ENCODE data around the gene RPL13A.

Gene RPL13A

DNA sequence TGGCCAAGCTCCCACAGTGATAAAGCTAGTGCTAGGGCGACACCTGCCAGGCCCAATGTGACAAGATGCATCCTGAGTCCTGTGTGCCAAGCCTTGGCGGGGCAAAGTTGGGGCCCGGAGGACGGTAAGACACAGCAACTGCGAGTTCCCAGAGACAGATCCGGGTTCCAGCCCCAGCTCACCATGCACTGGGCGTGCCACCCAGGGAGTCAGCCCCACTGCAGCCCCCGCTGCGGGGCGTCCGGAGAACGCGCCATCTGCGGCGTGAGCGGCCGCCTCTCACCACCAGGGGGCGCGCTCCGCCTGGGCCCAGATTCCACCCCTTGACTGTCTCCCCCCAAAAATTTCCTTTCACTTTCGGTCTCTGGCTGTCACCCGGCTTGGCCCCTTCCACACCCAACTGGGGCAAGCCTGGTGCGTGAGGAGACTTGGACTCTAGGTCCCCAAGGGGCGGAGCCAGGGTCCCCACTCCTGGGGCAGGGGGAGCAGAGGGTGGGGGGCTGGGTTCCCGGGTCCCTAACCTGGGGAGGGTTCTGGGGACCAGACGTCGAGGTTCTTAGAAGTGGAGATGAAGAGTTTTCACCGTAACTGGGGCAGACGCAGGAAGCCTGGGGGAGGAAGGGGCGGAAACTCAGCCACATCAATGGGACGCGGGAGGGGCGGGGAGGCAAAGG lies 13.4 kb upstream of the RPL13A start, which contains the start of gene FLT3LG:
FLT3LG (plus strand) TSS at position 348 of the 674 bp plus-strand sequence. CDS start 425 bp downstream, outside the sequence.
- peak within 1 kb of the TSS; percentile 58 for H3K4me3 ChIP-seq (ENCODE audit: low read depth, low read length)
- peak; percentile 70 for DNase-seq (ENCODE audit: low read depth, low spot score)
- in situ Hi-C loops (cut with HindIII; ENCODE audit: low sequenced_read_pairs): no loop called here
- TF ChIP-seq, protein P1, sequence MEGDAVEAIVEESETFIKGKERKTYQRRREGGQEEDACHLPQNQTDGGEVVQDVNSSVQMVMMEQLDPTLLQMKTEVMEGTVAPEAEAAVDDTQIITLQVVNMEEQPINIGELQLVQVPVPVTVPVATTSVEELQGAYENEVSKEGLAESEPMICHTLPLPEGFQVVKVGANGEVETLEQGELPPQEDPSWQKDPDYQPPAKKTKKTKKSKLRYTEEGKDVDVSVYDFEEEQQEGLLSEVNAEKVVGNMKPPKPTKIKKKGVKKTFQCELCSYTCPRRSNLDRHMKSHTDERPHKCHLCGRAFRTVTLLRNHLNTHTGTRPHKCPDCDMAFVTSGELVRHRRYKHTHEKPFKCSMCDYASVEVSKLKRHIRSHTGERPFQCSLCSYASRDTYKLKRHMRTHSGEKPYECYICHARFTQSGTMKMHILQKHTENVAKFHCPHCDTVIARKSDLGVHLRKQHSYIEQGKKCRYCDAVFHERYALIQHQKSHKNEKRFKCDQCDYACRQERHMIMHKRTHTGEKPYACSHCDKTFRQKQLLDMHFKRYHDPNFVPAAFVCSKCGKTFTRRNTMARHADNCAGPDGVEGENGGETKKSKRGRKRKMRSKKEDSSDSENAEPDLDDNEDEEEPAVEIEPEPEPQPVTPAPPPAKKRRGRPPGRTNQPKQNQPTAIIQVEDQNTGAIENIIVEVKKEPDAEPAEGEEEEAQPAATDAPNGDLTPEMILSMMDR (IDR thresholded peaks at IDR 0.05; ENCODE audit: low read depth, low read length): peak; percentile 92

DNA sequence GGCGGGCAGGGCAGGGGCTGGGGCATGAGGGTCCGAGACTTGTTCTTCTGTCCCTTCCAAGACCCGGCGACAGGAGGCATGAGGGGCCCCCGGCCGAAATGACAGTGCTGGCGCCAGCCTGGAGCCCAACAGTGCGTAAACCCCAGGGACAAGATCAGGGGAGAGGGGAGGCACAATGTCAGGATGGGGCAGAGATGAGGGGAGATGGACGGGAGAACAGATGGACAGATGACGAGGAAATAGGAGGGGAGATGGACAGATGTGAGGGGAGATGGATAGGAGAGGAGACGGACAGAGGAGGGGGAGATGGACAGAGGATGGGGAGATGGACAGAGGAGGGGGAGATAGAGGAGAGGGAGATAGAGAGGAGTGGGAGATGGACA lies 12.9 kb upstream of the RPL13A start:
- TF ChIP-seq, protein P1 (IDR thresholded peaks at IDR 0.05; ENCODE audit: low read depth, low read length): no peak
- in situ Hi-C loops (cut with HindIII; ENCODE audit: low sequenced_read_pairs): no loop called here
- DNase-seq (ENCODE audit: low read depth, low spot score): no peak
- peak overlapping the region; percentile 58 for H3K4me3 ChIP-seq (ENCODE audit: low read depth, low read length)

DNA sequence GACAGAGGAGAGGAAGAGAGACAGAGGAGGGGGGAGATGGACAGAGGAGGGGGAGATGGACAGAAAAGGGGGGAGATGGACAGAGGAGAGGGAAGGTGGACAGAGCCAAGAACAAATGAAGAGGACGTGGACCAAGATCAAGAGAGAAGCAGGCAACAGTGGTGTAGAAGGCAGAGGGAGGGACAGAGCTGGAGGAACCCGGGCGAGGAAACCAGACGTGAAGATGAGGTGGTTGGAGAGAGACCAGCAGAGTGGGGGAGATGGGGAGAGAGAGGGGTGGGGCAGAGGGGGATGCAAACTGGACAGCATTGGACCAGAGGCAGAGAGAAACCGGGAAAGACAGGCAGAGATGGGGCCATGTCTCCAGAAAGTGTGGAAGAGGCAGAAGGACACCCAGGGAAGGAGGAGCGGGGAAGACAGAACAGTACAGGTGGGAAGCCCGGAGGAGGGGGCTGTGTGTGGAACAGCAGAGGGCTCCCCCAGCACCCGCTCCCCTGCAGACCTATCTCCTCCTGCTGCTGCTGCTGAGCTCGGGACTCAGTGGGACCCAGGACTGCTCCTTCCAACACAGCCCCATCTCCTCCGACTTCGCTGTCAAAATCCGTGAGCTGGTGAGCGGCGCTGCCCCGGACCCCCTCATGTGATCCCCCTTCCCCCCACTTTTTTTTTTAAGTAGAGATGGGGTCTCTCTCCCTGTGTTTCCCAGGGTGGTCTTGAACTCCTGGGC lies 12.1 kb upstream of the RPL13A start:
- no peak overlapping the region for H3K4me3 ChIP-seq (ENCODE audit: low read depth, low read length)
- in situ Hi-C loops (cut with HindIII; ENCODE audit: low sequenced_read_pairs): no loop called here

DNA sequence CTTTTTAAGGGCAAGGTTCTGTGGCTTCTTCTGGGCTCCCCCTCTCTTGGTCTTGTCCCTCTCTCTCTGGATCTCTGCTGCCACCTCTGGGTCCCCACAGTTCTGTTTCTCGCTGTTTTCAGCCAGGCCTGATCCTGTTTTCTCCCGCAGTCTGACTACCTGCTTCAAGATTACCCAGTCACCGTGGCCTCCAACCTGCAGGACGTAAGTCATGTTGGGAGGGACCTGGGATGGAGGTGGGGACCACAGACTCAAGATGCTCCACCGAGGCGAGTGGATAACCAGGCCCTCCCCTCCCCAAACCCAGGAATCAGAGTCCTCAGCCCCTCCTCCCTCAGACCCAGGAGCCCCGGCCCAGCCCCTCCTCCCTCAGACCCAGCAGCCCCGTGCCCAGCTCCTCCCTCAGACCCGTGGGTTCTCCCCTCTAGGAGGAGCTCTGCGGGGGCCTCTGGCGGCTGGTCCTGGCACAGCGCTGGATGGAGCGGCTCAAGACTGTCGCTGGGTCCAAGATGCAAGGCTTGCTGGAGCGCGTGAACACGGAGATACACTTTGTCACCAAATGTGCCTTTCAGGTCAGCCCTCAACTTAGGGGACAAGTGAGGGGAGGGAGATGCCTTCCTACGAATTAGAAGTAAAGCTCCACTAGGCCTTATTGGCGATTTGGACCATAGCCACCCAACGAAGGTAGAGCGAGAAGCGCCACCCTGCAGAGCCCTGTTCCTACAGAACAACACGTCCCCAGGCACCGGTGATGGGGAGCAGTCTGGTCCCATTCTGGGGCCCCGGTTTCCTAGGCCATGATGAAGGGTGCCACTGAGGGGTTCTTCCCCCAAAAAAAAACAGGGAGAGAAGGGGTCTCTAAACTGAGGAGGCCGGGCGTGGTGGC lies 11.2 kb upstream of the RPL13A start:
- H3K4me3 ChIP-seq (ENCODE audit: low read depth, low read length): no peak overlapping the region
- in situ Hi-C loops (cut with HindIII; ENCODE audit: low sequenced_read_pairs): no loop called here
- TF ChIP-seq, protein P1 (IDR thresholded peaks at IDR 0.05; ENCODE audit: low read depth, low read length): peak; percentile 72
- DNase-seq (ENCODE audit: low read depth, low spot score): no peak

More for the DNA sequence above, 12.1 kb upstream of the RPL13A start:
- TF ChIP-seq, protein P1 (IDR thresholded peaks at IDR 0.05; ENCODE audit: low read depth, low read length): no peak
- no peak for DNase-seq (ENCODE audit: low read depth, low spot score)

DNA sequence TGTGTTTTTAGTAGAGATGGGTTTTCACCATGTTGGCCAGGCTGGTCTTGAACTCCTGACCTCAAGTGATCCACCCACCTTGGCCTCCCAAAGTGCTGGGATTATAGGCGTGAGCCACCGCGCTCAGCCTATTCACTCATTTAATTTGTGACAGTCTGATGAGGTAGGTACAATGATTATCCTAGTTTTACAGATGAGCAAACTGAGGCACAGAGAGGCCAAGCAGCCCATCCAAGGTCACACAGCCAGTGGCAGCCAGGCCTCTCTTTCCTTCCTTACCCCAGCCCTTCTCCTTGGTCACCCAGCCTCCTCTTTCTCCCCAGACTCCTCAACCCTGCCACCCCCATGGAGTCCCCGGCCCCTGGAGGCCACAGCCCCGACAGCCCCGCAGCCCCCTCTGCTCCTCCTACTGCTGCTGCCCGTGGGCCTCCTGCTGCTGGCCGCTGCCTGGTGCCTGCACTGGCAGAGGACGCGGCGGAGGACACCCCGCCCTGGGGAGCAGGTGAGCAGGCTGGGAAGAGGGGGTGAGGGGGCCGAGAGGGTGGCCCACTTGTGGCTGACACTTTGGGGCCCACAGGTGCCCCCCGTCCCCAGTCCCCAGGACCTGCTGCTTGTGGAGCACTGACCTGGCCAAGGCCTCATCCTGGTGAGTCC lies 7.3 kb upstream of the RPL13A start:
- TF ChIP-seq, protein P1 (IDR thresholded peaks at IDR 0.05; ENCODE audit: low read depth, low read length): no peak
- no peak for DNase-seq (ENCODE audit: low read depth, low spot score)
- H3K4me3 ChIP-seq (ENCODE audit: low read depth, low read length): no peak overlapping the region
- in situ Hi-C loops (cut with HindIII; ENCODE audit: low sequenced_read_pairs): no loop called here

Measured in astrocyte of the spinal cord (primary cell).